HL-60 (cell line): Measurements from ENCODE around the gene ENOX1.

Experiments
- POLR2AphosphoS5 ChIP-seq: IDR thresholded peaks from 2 replicates; pipeline ENCODE4 v1.6.1; 2012; ENCODE audit warnings: low read depth
- TF ChIP-seq, protein P1 (sequence below): IDR thresholded peaks from one replicate; pipeline ENCODE4 v1.5.1; 2011; ENCODE audit warnings: low read length, control low read depth, inconsistent platforms; ENCODE audit not compliant: insufficient read depth

DNA sequence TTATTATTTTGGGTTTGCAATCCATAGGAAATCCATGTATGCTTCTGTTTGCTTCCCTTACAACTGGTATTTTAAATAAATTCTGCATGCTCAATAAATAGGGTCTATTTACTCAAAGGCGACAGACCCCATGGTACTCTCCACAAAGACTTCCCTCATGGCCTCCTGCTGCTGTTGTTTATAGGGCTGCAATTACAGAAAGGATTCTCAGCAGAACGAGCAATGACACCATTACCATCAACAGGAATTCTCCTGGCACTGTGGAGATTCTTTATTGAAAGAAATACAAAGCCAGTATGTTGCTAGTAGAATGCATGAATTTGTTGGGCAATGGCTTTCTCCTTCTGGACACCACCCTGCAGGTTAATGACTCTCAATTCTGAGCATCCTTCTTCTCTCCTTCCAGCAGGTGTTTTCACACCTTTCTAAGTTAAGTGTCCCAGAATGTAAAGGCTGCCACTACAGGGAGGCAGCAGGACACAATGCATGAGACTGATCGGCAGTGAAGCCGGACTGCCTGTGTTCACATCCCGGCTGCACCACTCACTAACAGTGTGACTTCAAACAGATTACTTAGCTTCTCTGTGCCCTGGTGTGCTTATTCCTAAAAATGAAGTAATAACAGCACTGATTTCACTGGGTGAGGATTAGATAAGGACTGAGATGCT lies 403.1 kb downstream of the ENOX1 start:
- TF ChIP-seq, protein P1, sequence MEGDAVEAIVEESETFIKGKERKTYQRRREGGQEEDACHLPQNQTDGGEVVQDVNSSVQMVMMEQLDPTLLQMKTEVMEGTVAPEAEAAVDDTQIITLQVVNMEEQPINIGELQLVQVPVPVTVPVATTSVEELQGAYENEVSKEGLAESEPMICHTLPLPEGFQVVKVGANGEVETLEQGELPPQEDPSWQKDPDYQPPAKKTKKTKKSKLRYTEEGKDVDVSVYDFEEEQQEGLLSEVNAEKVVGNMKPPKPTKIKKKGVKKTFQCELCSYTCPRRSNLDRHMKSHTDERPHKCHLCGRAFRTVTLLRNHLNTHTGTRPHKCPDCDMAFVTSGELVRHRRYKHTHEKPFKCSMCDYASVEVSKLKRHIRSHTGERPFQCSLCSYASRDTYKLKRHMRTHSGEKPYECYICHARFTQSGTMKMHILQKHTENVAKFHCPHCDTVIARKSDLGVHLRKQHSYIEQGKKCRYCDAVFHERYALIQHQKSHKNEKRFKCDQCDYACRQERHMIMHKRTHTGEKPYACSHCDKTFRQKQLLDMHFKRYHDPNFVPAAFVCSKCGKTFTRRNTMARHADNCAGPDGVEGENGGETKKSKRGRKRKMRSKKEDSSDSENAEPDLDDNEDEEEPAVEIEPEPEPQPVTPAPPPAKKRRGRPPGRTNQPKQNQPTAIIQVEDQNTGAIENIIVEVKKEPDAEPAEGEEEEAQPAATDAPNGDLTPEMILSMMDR: no peak
- TF ChIP-seq POLR2AphosphoS5: no peak
